ENCODE measurements around the gene DLG1.

Gene DLG1

GRCh38 chr3:197261164-197261509 lies 37.3 kb downstream of the DLG1 start:
- no peak overlapping the region for H3K4me3 ChIP-seq (ENCODE audit: low read depth in 1 of 2, low read length in 1 of 2)
- no peak for TF ChIP-seq CTCF (IDR thresholded peaks at IDR 0.05)
- no peaks in the 10 kb centered on the region for H3K27me3 ChIP-seq
- H3K36me3 ChIP-seq = no peaks in the 10 kb centered on the region
- no peaks in the 10 kb centered on the region for H3K4me1 ChIP-seq (ENCODE audit: control insufficient read depth in 1 of 2, insufficient read depth in 1 of 2, low read depth in 1 of 2, low read length in 1 of 2)
- no peak overlapping the region for H3K27ac ChIP-seq
- no peaks in the 10 kb centered on the region for H3K9me3 ChIP-seq

- H3K4me1 ChIP-seq (ENCODE audit: control insufficient read depth in 1 of 2, insufficient read depth in 1 of 2, low read depth in 1 of 2, low read length in 1 of 2) = no peaks in the 10 kb centered on the region
- no peak overlapping the region for H3K4me3 ChIP-seq (ENCODE audit: low read depth in 1 of 2, low read length in 1 of 2)
- TF ChIP-seq CTCF (IDR thresholded peaks at IDR 0.05) = no peak
- H3K27me3 ChIP-seq = no peaks in the 10 kb centered on the region
- no peaks in the 10 kb centered on the region for H3K36me3 ChIP-seq
- H3K27ac ChIP-seq = no peak overlapping the region
- no peaks in the 10 kb centered on the region for H3K9me3 ChIP-seq
Measured at GRCh38 chr3:197260491-197261163, 37.8 kb downstream of the DLG1 start.

- Histone ChIP-seq H3K4me3 (ENCODE audit: low read depth in 1 of 2, low read length in 1 of 2) (no peak overlapping the region), H3K27me3 (no peaks in the 10 kb centered on the region), H3K27ac (no peak overlapping the region), H3K4me1 (ENCODE audit: control insufficient read depth in 1 of 2, insufficient read depth in 1 of 2, low read depth in 1 of 2, low read length in 1 of 2) (no peaks in the 10 kb centered on the region), H3K9me3 (no peaks in the 10 kb centered on the region), H3K36me3 (no peaks in the 10 kb centered on the region)
- TF ChIP-seq CTCF (IDR thresholded peaks at IDR 0.05) = no peak
Measured at GRCh38 chr3:197259096-197259495, 39.3 kb downstream of the DLG1 start.

GRCh38 chr3:197258168-197258755 lies 40.1 kb downstream of the DLG1 start:
- no peaks in the 10 kb centered on the region for H3K4me1 ChIP-seq (ENCODE audit: control insufficient read depth in 1 of 2, insufficient read depth in 1 of 2, low read depth in 1 of 2, low read length in 1 of 2)
- no peaks in the 10 kb centered on the region for H3K9me3 ChIP-seq
- H3K27me3 ChIP-seq = no peaks in the 10 kb centered on the region
- TF ChIP-seq CTCF (IDR thresholded peaks at IDR 0.05) = no peak
- no peak overlapping the region for H3K27ac ChIP-seq
- H3K36me3 ChIP-seq = no peaks in the 10 kb centered on the region
- H3K4me3 ChIP-seq (ENCODE audit: low read depth in 1 of 2, low read length in 1 of 2) = no peak overlapping the region

- Histone ChIP-seq H3K27ac (no peak overlapping the region), H3K4me1 (ENCODE audit: control insufficient read depth in 1 of 2, insufficient read depth in 1 of 2, low read depth in 1 of 2, low read length in 1 of 2) (no peaks in the 10 kb centered on the region), H3K4me3 (ENCODE audit: low read depth in 1 of 2, low read length in 1 of 2) (no peak overlapping the region), H3K36me3 (no peaks in the 10 kb centered on the region), H3K27me3 (no peaks in the 10 kb centered on the region), H3K9me3 (no peaks in the 10 kb centered on the region)
- TF ChIP-seq CTCF (IDR thresholded peaks at IDR 0.05) = no peak
Measured at GRCh38 chr3:197257711-197258110, 40.7 kb downstream of the DLG1 start.
